H1 (cell line): ENCODE results near the gene SOX10. TPM values are rescaled to one million over a fixed set of nuclear protein-coding genes. Genes with fewer than 3 reads are reported as not detected.

Experiments
- CTCF ChIA-PET: fragments of 300-600 bp; sonication (Branson Sonifier 250); formaldehyde crosslinking; loops from one replicate; lab custom pipeline; 2021; ENCODE audit not compliant: partially characterized antibody; lab: Charles Lee
- POLR2A ChIA-PET: fragments of 300-600 bp; sonication (Branson Sonifier 250); formaldehyde crosslinking; loops from one replicate; lab custom pipeline; 2021; ENCODE audit warnings: inconsistent platforms; ENCODE audit not compliant: partially characterized antibody; lab: Charles Lee
- DNase-seq, 2 experiments: peaks; one replicate each; pipeline versions ENCODE4 v3.0.0 to v3.0.0-alpha.2; 2010 to 2022; ENCODE audit warnings: low spot score in 2 of 2, low read depth in 1 of 2, mixed read lengths in 1 of 2
- FAIRE-seq: peaks from 2 replicates; lab custom pipeline; 2011; peaks lifted over from hg19 to GRCh38; lab: Jason Lieb, UNC
- H2AFZ ChIP-seq: 2 replicates; pipeline ENCODE4 v1.8.1; 2012; ENCODE audit warnings: low read length, inconsistent platforms
- H2AK5ac ChIP-seq: 2 replicates; pipeline ENCODE4 v1.6.1; 2013; ENCODE audit warnings: low read depth, low read length
- H2BK120ac ChIP-seq: replicated peaks from 2 replicates; pipeline ENCODE3; 2013; ENCODE audit warnings: low read depth, low read length, inconsistent platforms
- H2BK12ac ChIP-seq: 2 replicates; pipeline ENCODE4 v1.6.1; 2013; ENCODE audit warnings: low read depth, low read length
- H2BK15ac ChIP-seq: 2 replicates; pipeline ENCODE4 v1.6.1; 2013; ENCODE audit warnings: low read length
- H2BK20ac ChIP-seq: 2 replicates; pipeline ENCODE4 v1.6.1; 2013; ENCODE audit warnings: low read length
- H2BK5ac ChIP-seq: 2 replicates; pipeline ENCODE4 v1.6.1; 2013; ENCODE audit warnings: low read depth, low read length
- H3K14ac ChIP-seq: 2 replicates; pipeline ENCODE4 v1.6.1; 2013; ENCODE audit warnings: inconsistent platforms; ENCODE audit not compliant: insufficient read length
- H3K18ac ChIP-seq: 2 replicates; pipeline ENCODE4 v1.6.1; 2013; ENCODE audit warnings: low read length; ENCODE audit errors: extremely low read depth
- H3K23ac ChIP-seq: 2 replicates; pipeline ENCODE4 v1.6.1; 2013; ENCODE audit warnings: inconsistent platforms; ENCODE audit not compliant: insufficient read length
- H3K23me2 ChIP-seq: 2 replicates; pipeline ENCODE4 v1.6.1; 2013; ENCODE audit warnings: low read depth, low read length
- H3K27ac ChIP-seq: 2 replicates; pipeline ENCODE4 v1.6.1; 2011; ENCODE audit warnings: low read depth, low read length, inconsistent platforms
- H3K27me3 ChIP-seq, 4 experiments: replicated peaks in 1 of 4; 1 replicate in 1 of 4; 2 replicates in 3 of 4; pipeline versions ENCODE4 v1.6.1 to v1.8.1; 2011 to 2013; ENCODE audit warnings: low read length in 3 of 4, mild to moderate bottlenecking in 3 of 4, inconsistent platforms in 2 of 4, mixed read lengths in 2 of 4, moderate library complexity in 1 of 4; ENCODE audit not compliant: control insufficient read depth in 3 of 4, insufficient read depth in 3 of 4; ENCODE audit errors: extremely low read depth in 1 of 4
- H3K36me3 ChIP-seq, 4 experiments: 2 replicates each; pipeline versions ENCODE4 v1.6.1 to v1.8.1; 2011 to 2013; ENCODE audit warnings: mild to moderate bottlenecking in 4 of 4, low read length in 3 of 4, moderate library complexity in 2 of 4, control low read depth in 1 of 4, inconsistent platforms in 1 of 4; ENCODE audit not compliant: insufficient read depth in 4 of 4, control insufficient read depth in 2 of 4
- H3K4ac ChIP-seq: replicated peaks from 2 replicates; pipeline ENCODE3; 2013; ENCODE audit warnings: low read length, low read depth, mixed read lengths, inconsistent platforms; ENCODE audit not compliant: insufficient read length
- H3K4me1 ChIP-seq, 4 experiments: replicated peaks in 1 of 4; 1 replicate in 1 of 4; 2 replicates in 3 of 4; pipeline versions ENCODE4 v1.6.1 to v1.8.1; 2011 to 2013; ENCODE audit warnings: low read length in 3 of 4, inconsistent platforms in 2 of 4, mixed read lengths in 1 of 4; ENCODE audit not compliant: insufficient read depth in 4 of 4, control insufficient read depth in 3 of 4
- H3K4me2 ChIP-seq, 2 experiments: 2 replicates each; pipeline versions ENCODE4 v1.6.1 to v1.8.1; 2011 to 2013; ENCODE audit warnings: low read depth in 2 of 2, low read length in 2 of 2, control low read depth in 1 of 2, inconsistent platforms in 1 of 2, mild to moderate bottlenecking in 1 of 2; ENCODE audit not compliant: insufficient read depth in 1 of 2
- H3K4me3 ChIP-seq, 4 experiments: fragments of 200-600, 300-600 bp in 1 of 4; sonication (generic), shearing (Covaris generic), sonication (Bioruptor Twin) in 1 of 4; 2 replicates each; pipeline versions ENCODE4 v1.5.1 to v1.8.1; 2011 to 2016; ENCODE audit warnings: low read length in 4 of 4, low read depth in 3 of 4, control low read depth in 2 of 4, inconsistent platforms in 2 of 4, mild to moderate bottlenecking in 2 of 4, mixed read lengths in 1 of 4, moderate library complexity in 1 of 4; ENCODE audit not compliant: insufficient read depth in 2 of 4; ENCODE audit errors: extremely low read depth in 1 of 4
- H3K56ac ChIP-seq: replicated peaks from 2 replicates; pipeline ENCODE3; 2013; ENCODE audit warnings: low read depth, mild to moderate bottlenecking, mixed read lengths, low read length, inconsistent platforms; ENCODE audit not compliant: insufficient read length
- H3K79me1 ChIP-seq: 2 replicates; pipeline ENCODE4 v1.6.1; 2013; ENCODE audit warnings: low read depth, low read length, control low read depth
- H3K79me2 ChIP-seq, 2 experiments: 2 replicates each; pipeline versions ENCODE4 v1.6.1 to v1.8.1; 2012 to 2013; ENCODE audit warnings: low read length in 2 of 2, mild to moderate bottlenecking in 2 of 2, inconsistent platforms in 1 of 2; ENCODE audit not compliant: insufficient read depth in 2 of 2, control insufficient read depth in 1 of 2
- H3K9ac ChIP-seq, 4 experiments: replicated peaks in 1 of 4; 1 replicate in 1 of 4; 2 replicates in 3 of 4; pipeline versions ENCODE4 v1.6.1 to v1.8.1; 2011 to 2013; ENCODE audit warnings: low read depth in 3 of 4, low read length in 3 of 4, control low read depth in 2 of 4, mild to moderate bottlenecking in 2 of 4, moderate library complexity in 2 of 4, inconsistent platforms in 1 of 4; ENCODE audit errors: extremely low read depth in 1 of 4
- H3K9me3 ChIP-seq, 2 experiments: 2 replicates each; pipeline versions ENCODE4 v1.6.1 to v1.8.1; 2012 to 2013; ENCODE audit warnings: mild to moderate bottlenecking in 2 of 2, moderate library complexity in 2 of 2, control low read depth in 1 of 2, inconsistent platforms in 1 of 2, low read depth in 1 of 2, low read length in 1 of 2, mixed read lengths in 1 of 2; ENCODE audit not compliant: insufficient read depth in 2 of 2
- H4K20me1 ChIP-seq, 2 experiments: replicated peaks in 1 of 2; 2 replicates each; pipeline versions ENCODE3 to v1.8.1; 2011 to 2013; ENCODE audit warnings: inconsistent platforms in 2 of 2, low read length in 2 of 2, mild to moderate bottlenecking in 1 of 2; ENCODE audit not compliant: insufficient read depth in 2 of 2, control insufficient read depth in 1 of 2
- H4K5ac ChIP-seq: 2 replicates; pipeline ENCODE4 v1.6.1; 2013; ENCODE audit warnings: low read length, low read depth, mixed read lengths, inconsistent platforms; ENCODE audit not compliant: insufficient read length
- H4K8ac ChIP-seq: 2 replicates; pipeline ENCODE4 v1.8.0; 2013; ENCODE audit warnings: mild to moderate bottlenecking, moderate library complexity, low read length, inconsistent platforms; ENCODE audit not compliant: insufficient read depth; ENCODE audit errors: extremely low read depth
- H4K91ac ChIP-seq: replicated peaks from 2 replicates; pipeline ENCODE3; 2013; ENCODE audit warnings: low read length, mixed read lengths, inconsistent platforms; ENCODE audit not compliant: insufficient read length
- BACH1 ChIP-seq: IDR thresholded peaks from 2 replicates; pipeline ENCODE4 v1.6.1; 2012; ENCODE audit warnings: low read length, improper control_type of control experiment
- BRCA1 ChIP-seq: IDR thresholded peaks from 2 replicates; pipeline ENCODE4 v1.6.1; 2012; ENCODE audit warnings: low read depth, low read length, improper control_type of control experiment
- EGR1 ChIP-seq: IDR thresholded peaks from 2 replicates; pipeline ENCODE4 v1.6.1; 2011; ENCODE audit warnings: low read depth, low read length, borderline replicate concordance
- EZH2 ChIP-seq: fragments of 200-600 bp; sonication (generic); IDR thresholded peaks from 2 replicates; pipeline ENCODE4 v1.7.1; 2012; ENCODE audit warnings: low read depth, mild to moderate bottlenecking, moderate library complexity, low read length, inconsistent platforms; ENCODE audit not compliant: severe bottlenecking
- FOSL1 ChIP-seq: IDR thresholded peaks from 2 replicates; pipeline ENCODE4 v1.6.1; 2011; ENCODE audit warnings: mild to moderate bottlenecking, low read depth, low read length, moderate library complexity; ENCODE audit not compliant: insufficient read depth
- HDAC2 ChIP-seq, 2 experiments: fragments of 300-600 bp in 1 of 2; sonication (generic) in 1 of 2; IDR thresholded peaks; 2 replicates each; pipeline ENCODE4 v1.6.1; 2011 to 2012; ENCODE audit warnings: low read depth in 2 of 2, low read length in 2 of 2, mild to moderate bottlenecking in 2 of 2, moderate library complexity in 2 of 2, borderline replicate concordance in 1 of 2, inconsistent platforms in 1 of 2
- HDAC6 ChIP-seq: IDR thresholded peaks from one replicate; pipeline ENCODE4 v1.7.1; 2012; ENCODE audit warnings: low read depth, mild to moderate bottlenecking, inconsistent platforms, low read length, moderate library complexity
- KDM4A ChIP-seq: IDR thresholded peaks from one replicate; pipeline ENCODE4 v1.7.1; 2012; ENCODE audit warnings: low read depth, mild to moderate bottlenecking, moderate library complexity, low read length, inconsistent platforms; ENCODE audit not compliant: severe bottlenecking
- PHF8 ChIP-seq: fragments of 200-600 bp; sonication (generic); conservative IDR thresholded peaks from 2 replicates; pipeline ENCODE4 v1.7.1; 2012; ENCODE audit warnings: low read depth, mild to moderate bottlenecking, inconsistent platforms, low read length, moderate library complexity
- POLR2AphosphoS5 ChIP-seq: IDR thresholded peaks from 2 replicates; pipeline ENCODE4 v1.6.1; 2011; ENCODE audit warnings: low read depth, low read length
- SP1 ChIP-seq: IDR thresholded peaks from 2 replicates; pipeline ENCODE4 v1.6.1; 2011; ENCODE audit warnings: low read depth, low read length
- TAF1 ChIP-seq: IDR thresholded peaks from 2 replicates; pipeline ENCODE4 v1.6.1; 2011; ENCODE audit warnings: mild to moderate bottlenecking, low read depth, low read length
- WGBS, 2 experiments: shearing (Covaris generic) in 1 of 2; methylation state at CpG; one replicate each; pipeline versions ENCODE4 v1.1.6 to v1.1.7; 2013 to 2015; ENCODE audit warnings: low lambda C conversion rate in 2 of 2, mixed read lengths in 2 of 2, inconsistent platforms in 1 of 2, low coverage in 1 of 2, missing lambda C conversion rate in 1 of 2; ENCODE audit not compliant: insufficient replicate concordance in 2 of 2, insufficient coverage in 1 of 2, insufficient read length in 1 of 2; ENCODE audit errors: extremely low coverage in 1 of 2, missing lambda C conversion rate in 1 of 2; 5-methylcytosine and 5-hydroxymethylcytosine counted together
- polyA plus RNA-seq, 7 experiments: library from polyadenylated mRNA; depleted of rRNA in 3 of 7; stranded (reverse) in 5 of 7; unstranded in 2 of 7; fragments of >200 nt in 5 of 7; fragments of 200-250 nt in 2 of 7; gene quantifications; 1 replicate in 5 of 7; 2 replicates in 1 of 7; 4 replicates in 1 of 7; pipeline versions ENCODE4 v1.2.1 to v1.2.3, GENCODE V29; 2011 to 2013; ENCODE audit warnings: missing spikeins in 2 of 7, mixed read lengths in 2 of 7
- total RNA-seq: library from RNA; stranded (reverse); fragmentation: NEBNext Ultra II Directional; extraction: Animal tissue kit (Norgen Biotek cat#: 25700); gene quantifications from 2 replicates; pipeline ENCODE4 v1.2.1, GENCODE V29; 2021

SOX10 gene
- total and polyA plus RNA-seq, 2 of the 8 experiments (the other 6 are each of a cell fraction or from before 2014, with no cell fraction given), result 2.7 TPM

DNA sequence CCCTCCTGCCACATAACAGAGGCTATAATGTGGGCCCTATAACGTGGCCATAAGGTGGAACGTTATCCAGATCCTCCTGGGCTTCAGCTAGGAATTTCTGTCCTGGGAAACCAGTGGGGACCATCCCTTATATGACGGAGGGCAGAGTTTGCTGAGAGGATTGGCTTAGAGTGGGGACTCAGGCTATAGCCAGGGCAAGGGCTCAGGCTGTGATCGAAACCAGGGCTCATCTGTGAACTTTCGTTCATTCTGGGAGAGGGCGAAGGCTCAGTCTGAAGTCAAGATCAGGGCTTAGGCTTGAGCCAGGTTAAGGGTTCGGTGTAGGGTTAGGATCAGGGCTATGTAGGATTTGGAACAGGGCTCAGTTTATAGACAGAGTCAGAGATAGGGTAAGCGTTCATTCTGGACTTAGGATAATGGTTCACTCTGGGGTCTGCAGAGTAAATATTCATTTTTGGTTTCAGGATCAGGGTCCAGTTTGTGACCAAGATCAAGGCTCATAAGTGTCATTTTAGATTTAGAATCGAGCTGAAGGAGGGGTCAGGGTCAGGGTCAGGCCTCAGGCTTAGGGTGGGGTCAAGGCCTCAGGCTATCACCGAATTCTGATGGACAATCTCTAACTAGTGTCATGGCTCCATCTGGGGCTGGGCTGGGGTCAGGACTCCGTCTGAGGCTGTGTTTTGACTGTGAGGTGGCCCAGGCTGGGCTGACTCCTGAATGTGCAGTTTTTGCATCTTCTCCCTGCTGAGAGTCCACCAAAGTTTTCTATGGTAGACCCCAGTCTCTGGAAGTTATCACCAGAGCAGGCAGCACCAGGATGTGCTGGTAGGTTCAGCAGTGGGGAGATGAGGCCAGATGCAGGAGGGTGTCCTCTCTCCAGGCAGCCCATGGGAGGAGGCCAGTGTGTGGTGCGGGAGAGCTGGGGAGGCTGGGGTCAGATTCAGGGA is 33.9 kb upstream of the SOX10 start:
- Histone ChIP-seq H3K23me2 (no peaks in the 10 kb centered on the region), H4K5ac (no peak overlapping the region), H3K4me3 (no peak overlapping the region), H3K56ac (no peak overlapping the region), H4K20me1 (no peaks in the 10 kb centered on the region), H3K18ac (no peak overlapping the region), H3K79me2 (no peaks in the 10 kb centered on the region), H3K27me3 (no peaks in the 10 kb centered on the region; a peak in 1 of 7 replicates), H3K4ac (no peak overlapping the region), H2AFZ (no peak overlapping the region), H3K4me1 (peaks cover 0 to 15% (median 2%) of the 10 kb centered on the region in 4 experiments; a peak in 3 of 7 replicates), H3K23ac (no peak overlapping the region), H3K36me3 (no peaks in the 10 kb centered on the region), H2BK20ac (no peak overlapping the region), H2BK12ac (no peak overlapping the region), H4K91ac (no peak overlapping the region), H2BK120ac (no peak overlapping the region), H2BK5ac (no peak overlapping the region), H3K9ac (no peak overlapping the region), H2AK5ac (no peak overlapping the region), H3K27ac (no peak overlapping the region), H3K4me2 (no peak overlapping the region), H4K8ac (no peak overlapping the region), H3K79me1 (no peaks in the 10 kb centered on the region), H2BK15ac (no peak overlapping the region; the same call in 1 of the 2 replicates), H3K9me3 (no peaks in the 10 kb centered on the region), H3K14ac (no peak overlapping the region)
- no peak for TF ChIP-seq HDAC6
- TF ChIP-seq FOSL1, result no peak
- TF ChIP-seq BRCA1, result no peak
- TF ChIP-seq EZH2, result no peak
- TF ChIP-seq PHF8, result no peak
- no peak for TF ChIP-seq TAF1
- TF ChIP-seq EGR1, result no peak
- TF ChIP-seq HDAC2 (IDR thresholded peaks at IDR 0.05; ENCODE audit: borderline replicate concordance in 1 of 2, low read depth in 2 of 2, low read length in 2 of 2), result no peak
- TF ChIP-seq KDM4A, result no peak
- no peak for TF ChIP-seq SP1
- TF ChIP-seq POLR2AphosphoS5, result no peak
- no peak for TF ChIP-seq BACH1
- CTCF ChIA-PET, result interaction anchor here (0.6 to 3.1 kb wide), 13 partner anchors 8 to 161 kb away, joined by 3 to 15 read pairs (median 4); no protein-coding TSS in a partner anchor
- POLR2A ChIA-PET, result interaction anchor here (0.6 to 1.3 kb wide), 2 partner anchors 12 to 408 kb away, joined by 3 read pairs; no protein-coding TSS in a partner anchor
- FAIRE-seq, result no peak
- no peak for DNase-seq
- WGBS, 2 experiments, result 92% methylated on average over 12 of the region's 12 CpGs; no CpG with 5 or more reads in 1 of the 2 experiments
